Mammary epithelial cell (primary cell): ENCODE measurements around the gene ZNF654.

Experiments used
- CTCF ChIP-seq, 2 donors: IDR thresholded peaks in 1 of 2; conservative IDR thresholded peaks in 1 of 2; 2 replicates each; pipeline ENCODE4 v1.5.1; 2011 to 2012; ENCODE audit warnings: inconsistent platforms in 2 of 2, low read length in 2 of 2, mild to moderate bottlenecking in 2 of 2, control low read depth in 1 of 2, low read depth in 1 of 2; ENCODE audit not compliant: insufficient read depth in 1 of 2; ENCODE audit errors: extremely low read depth in 1 of 2
- EZH2 ChIP-seq: IDR thresholded peaks from 2 replicates; pipeline ENCODE4 v1.6.1; 2012; ENCODE audit warnings: low read length, inconsistent platforms, borderline replicate concordance

DNA sequence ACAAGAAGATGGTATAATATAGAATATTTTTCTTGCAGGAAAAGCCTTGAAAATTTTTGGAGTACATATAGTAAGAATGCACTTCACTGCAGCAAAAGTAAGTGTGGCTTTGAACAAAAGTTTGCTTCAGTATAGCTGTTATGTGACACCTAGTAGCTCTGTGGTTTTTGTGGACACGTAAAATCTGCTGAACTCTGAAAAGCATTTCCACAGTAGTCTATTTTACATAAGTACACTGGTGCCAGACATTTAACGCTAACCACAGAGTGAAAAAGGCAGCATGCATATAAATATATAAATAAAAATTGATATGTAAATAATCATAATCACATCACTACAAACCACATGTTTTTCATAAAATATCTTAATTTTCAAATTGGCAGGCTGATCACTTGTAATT, 40.0 kb upstream of the ZNF654 start:
- TF ChIP-seq CTCF (conservative IDR thresholded peaks at IDR 0.05 in 1 of 2, IDR thresholded peaks at IDR 0.05 in 1 of 2; ENCODE audit: extremely low read depth in 1 of 2, insufficient read depth in 1 of 2, low read depth in 1 of 2, low read length in 2 of 2) (no peak), EZH2 (no peak)
